ENCODE data around the gene PHLDA3. TPM values are rescaled to one million over a fixed set of nuclear protein-coding genes. Genes with fewer than 3 reads are reported as not detected.

The PHLDA3 gene
- total RNA-seq, 2 donors from 2014 or later: 9.6 to 15.8 TPM

- H3K9me3 ChIP-seq (ENCODE audit: control insufficient read depth, low read length): no peaks in the 10 kb centered on the region
- H3K4me3 ChIP-seq (ENCODE audit: low read length): no peak overlapping the region
- peak; percentile 88 for DNase-seq
- peaks cover 2% of the 10 kb centered on the region for H3K9me3 Mint-ChIP-seq
- no peak overlapping the region for H3K27ac ChIP-seq (ENCODE audit: low read depth, low read length)
- H3K36me3 ChIP-seq (ENCODE audit: control insufficient read depth, insufficient read depth, low read length): no peaks in the 10 kb centered on the region
- WGBS, 2 experiments (ENCODE audit: insufficient coverage in 1 of 2, insufficient read length in 1 of 2): 55 to 61% methylated on average over 4 to 6 of the region's 6 CpGs
- peaks cover 5% of the 10 kb centered on the region for H3K4me1 Mint-ChIP-seq
- no peaks in the 10 kb centered on the region for H3K36me3 Mint-ChIP-seq (ENCODE audit: low read depth)
- peak; percentile 66 for TF ChIP-seq CTCF (conservative IDR thresholded peaks at IDR 0.05)
- H3K27me3 Mint-ChIP-seq (ENCODE audit: insufficient read depth): no peaks in the 10 kb centered on the region
- H3K4me1 ChIP-seq (ENCODE audit: control insufficient read depth, insufficient read depth, low read length): no peaks in the 10 kb centered on the region
- no peak overlapping the region for H3K4me3 Mint-ChIP-seq
- no peaks in the 10 kb centered on the region for H3K27me3 ChIP-seq (ENCODE audit: control insufficient read depth, insufficient read depth, low read length, poor library complexity, severe bottlenecking)
- no peak overlapping the region for H3K27ac Mint-ChIP-seq
- H3K9ac ChIP-seq (ENCODE audit: extremely low read depth, low read length, poor library complexity, severe bottlenecking): no peak overlapping the region
These were observed 32.6 kb downstream of the PHLDA3 start for GRCh38 chr1:201436393-201436792.

- WGBS, 2 experiments (ENCODE audit: insufficient coverage in 1 of 2, insufficient read length in 1 of 2): 94 to 99% methylated on average over 3 of the region's 3 CpGs
- Mint-ChIP-seq H3K4me1 (peaks cover 7% of the 10 kb centered on the region), H3K36me3 (ENCODE audit: low read depth) (no peaks in the 10 kb centered on the region), H3K27me3 (ENCODE audit: insufficient read depth) (no peaks in the 10 kb centered on the region), H3K4me3 (no peak overlapping the region), H3K27ac (no peak overlapping the region), H3K9me3 (no peaks in the 10 kb centered on the region)
- TF ChIP-seq CTCF (conservative IDR thresholded peaks at IDR 0.05): no peak
- Histone ChIP-seq H3K27ac (ENCODE audit: low read depth, low read length) (no peak overlapping the region), H3K27me3 (ENCODE audit: control insufficient read depth, insufficient read depth, low read length, poor library complexity, severe bottlenecking) (no peaks in the 10 kb centered on the region), H3K4me3 (ENCODE audit: low read length) (no peak overlapping the region), H3K36me3 (ENCODE audit: control insufficient read depth, insufficient read depth, low read length) (no peaks in the 10 kb centered on the region), H3K4me1 (ENCODE audit: control insufficient read depth, insufficient read depth, low read length) (no peaks in the 10 kb centered on the region), H3K9ac (ENCODE audit: extremely low read depth, low read length, poor library complexity, severe bottlenecking) (no peak overlapping the region), H3K9me3 (ENCODE audit: control insufficient read depth, low read length) (no peaks in the 10 kb centered on the region)
- no peak for DNase-seq
These were observed 34.7 kb downstream of the PHLDA3 start for GRCh38 chr1:201434266-201434665.

GRCh38 chr1:201433609-201434008, 35.4 kb downstream of the PHLDA3 start:
- Histone ChIP-seq H3K27ac (ENCODE audit: low read depth, low read length) (no peak overlapping the region), H3K9ac (ENCODE audit: extremely low read depth, low read length, poor library complexity, severe bottlenecking) (no peak overlapping the region), H3K4me1 (ENCODE audit: control insufficient read depth, insufficient read depth, low read length) (no peaks in the 10 kb centered on the region), H3K4me3 (ENCODE audit: low read length) (no peak overlapping the region), H3K27me3 (ENCODE audit: control insufficient read depth, insufficient read depth, low read length, poor library complexity, severe bottlenecking) (no peaks in the 10 kb centered on the region), H3K36me3 (ENCODE audit: control insufficient read depth, insufficient read depth, low read length) (no peaks in the 10 kb centered on the region), H3K9me3 (ENCODE audit: control insufficient read depth, low read length) (no peaks in the 10 kb centered on the region)
- no peak for TF ChIP-seq CTCF (conservative IDR thresholded peaks at IDR 0.05)
- Mint-ChIP-seq H3K9me3 (no peaks in the 10 kb centered on the region), H3K27me3 (ENCODE audit: insufficient read depth) (peaks cover 3% of the 10 kb centered on the region), H3K27ac (no peak overlapping the region), H3K36me3 (ENCODE audit: low read depth) (no peaks in the 10 kb centered on the region), H3K4me1 (peaks cover 7% of the 10 kb centered on the region), H3K4me3 (no peak overlapping the region)
- 85 to 89% methylated on average over 4 to 6 of the region's 6 CpGs for WGBS, 2 experiments (ENCODE audit: insufficient coverage in 1 of 2, insufficient read length in 1 of 2)
- DNase-seq: no peak

All from endodermal cell (in vitro differentiated cells).